Fibroblast of lung (primary cell): ENCODE measurements around the gene FBXO33. TPM values are rescaled to one million over a fixed set of nuclear protein-coding genes. Genes with fewer than 3 reads are reported as not detected.

Experiments used
- DNase-seq, 2 donors: peaks; one replicate each; pipeline versions ENCODE4 v3.0.0 to v3.0.0-alpha.2; 2010; ENCODE audit warnings: low read depth in 2 of 2
- H2AFZ ChIP-seq: 2 replicates; pipeline ENCODE4 v1.5.1; 2012; ENCODE audit warnings: low read length, control low read depth, inconsistent platforms
- H3K27ac ChIP-seq: 2 replicates; pipeline ENCODE4 v1.5.1; 2011; ENCODE audit warnings: low read length, control low read depth; ENCODE audit not compliant: insufficient read depth
- H3K27me3 ChIP-seq: 2 replicates; pipeline ENCODE4 v1.5.1; 2011; ENCODE audit warnings: mild to moderate bottlenecking, low read length; ENCODE audit not compliant: control insufficient read depth, insufficient read depth
- H3K36me3 ChIP-seq: 2 replicates; pipeline ENCODE4 v1.5.1; 2011; ENCODE audit warnings: low read length; ENCODE audit not compliant: control insufficient read depth, insufficient read depth
- H3K4me1 ChIP-seq: 2 replicates; pipeline ENCODE4 v1.5.1; 2011; ENCODE audit warnings: low read length; ENCODE audit not compliant: control insufficient read depth, insufficient read depth; ENCODE audit errors: extremely low read depth
- H3K4me2 ChIP-seq: 2 replicates; pipeline ENCODE4 v1.5.1; 2011; ENCODE audit warnings: low read length, control low read depth; ENCODE audit not compliant: insufficient read depth; ENCODE audit errors: extremely low read depth
- H3K4me3 ChIP-seq, 4 experiments: fragments of 200-600 bp in 1 of 4; sonication (generic) in 1 of 4; replicated peaks in 1 of 4; 2 replicates each; pipeline ENCODE4 v1.5.1; 2011 to 2016; ENCODE audit warnings: low read length in 4 of 4, low read depth in 3 of 4, mild to moderate bottlenecking in 3 of 4, control low read depth in 2 of 4, inconsistent platforms in 1 of 4, mixed read lengths in 1 of 4; ENCODE audit not compliant: insufficient read depth in 1 of 4; ENCODE audit errors: control extremely low read depth in 1 of 4
- H3K79me2 ChIP-seq: 2 replicates; pipeline ENCODE4 v1.5.1; 2012; ENCODE audit warnings: mild to moderate bottlenecking, low read length, inconsistent platforms; ENCODE audit not compliant: control insufficient read depth, insufficient read depth
- H3K9ac ChIP-seq: 2 replicates; pipeline ENCODE4 v1.5.1; 2011; ENCODE audit warnings: mild to moderate bottlenecking, low read length, control low read depth; ENCODE audit not compliant: insufficient read depth
- H3K9me3 ChIP-seq: 2 replicates; pipeline ENCODE4 v1.5.1; 2012; ENCODE audit warnings: low read depth, low read length; ENCODE audit not compliant: control insufficient read depth, insufficient read depth
- H4K20me1 ChIP-seq: 2 replicates; pipeline ENCODE4 v1.5.1; 2011; ENCODE audit warnings: low read length; ENCODE audit not compliant: control insufficient read depth, insufficient read depth; ENCODE audit errors: extremely low read depth
- EZH2 ChIP-seq: IDR thresholded peaks from 2 replicates; pipeline ENCODE4 v1.5.1; 2012; ENCODE audit warnings: low read length, control low read depth, mild to moderate bottlenecking; ENCODE audit errors: missing control alignments
- polyA plus RNA-seq, 2 donors: library from polyadenylated mRNA; depleted of rRNA in 1 of 2; stranded (reverse) in 1 of 2; unstranded in 1 of 2; fragments of >200 nt; gene quantifications; 2 replicates each; pipeline ENCODE4 v1.2.1, GENCODE V29; 2011 to 2012; ENCODE audit warnings: missing spikeins in 1 of 2
- total RNA-seq: library from RNA; depleted of rRNA; stranded (reverse); fragments of >200 nt; gene quantifications from 2 replicates; pipeline ENCODE4 v1.2.1, GENCODE V29; 2014
- TF ChIP-seq, protein P1 (sequence below), 2 donors: IDR thresholded peaks in 1 of 2; conservative IDR thresholded peaks in 1 of 2; 1 replicate in 1 of 2; 2 replicates in 1 of 2; pipeline ENCODE4 v1.5.1; 2011 to 2012; ENCODE audit warnings: low read length in 2 of 2, control low read depth in 1 of 2, inconsistent platforms in 1 of 2, low read depth in 1 of 2, mild to moderate bottlenecking in 1 of 2

Gene FBXO33
- total and polyA plus RNA-seq, 2 donors (not counting 1 experiment from before 2014, with no cell fraction given), result 12.6 to 16.3 TPM

GRCh38 chr14:39469094-39469710 lies 37.0 kb upstream of the FBXO33 start:
- Histone ChIP-seq H3K9me3 (no peaks in the 10 kb centered on the region), H2AFZ (no peak overlapping the region), H3K4me3 (no peak overlapping the region), H3K36me3 (no peaks in the 10 kb centered on the region), H3K79me2 (no peaks in the 10 kb centered on the region), H3K27me3 (no peaks in the 10 kb centered on the region), H4K20me1 (no peaks in the 10 kb centered on the region), H3K4me2 (no peak overlapping the region), H3K9ac (no peak overlapping the region), H3K4me1 (no peaks in the 10 kb centered on the region), H3K27ac (no peak overlapping the region)
- DNase-seq, result peak in 1 of 2 donors; percentile 23
- TF ChIP-seq, protein P1, sequence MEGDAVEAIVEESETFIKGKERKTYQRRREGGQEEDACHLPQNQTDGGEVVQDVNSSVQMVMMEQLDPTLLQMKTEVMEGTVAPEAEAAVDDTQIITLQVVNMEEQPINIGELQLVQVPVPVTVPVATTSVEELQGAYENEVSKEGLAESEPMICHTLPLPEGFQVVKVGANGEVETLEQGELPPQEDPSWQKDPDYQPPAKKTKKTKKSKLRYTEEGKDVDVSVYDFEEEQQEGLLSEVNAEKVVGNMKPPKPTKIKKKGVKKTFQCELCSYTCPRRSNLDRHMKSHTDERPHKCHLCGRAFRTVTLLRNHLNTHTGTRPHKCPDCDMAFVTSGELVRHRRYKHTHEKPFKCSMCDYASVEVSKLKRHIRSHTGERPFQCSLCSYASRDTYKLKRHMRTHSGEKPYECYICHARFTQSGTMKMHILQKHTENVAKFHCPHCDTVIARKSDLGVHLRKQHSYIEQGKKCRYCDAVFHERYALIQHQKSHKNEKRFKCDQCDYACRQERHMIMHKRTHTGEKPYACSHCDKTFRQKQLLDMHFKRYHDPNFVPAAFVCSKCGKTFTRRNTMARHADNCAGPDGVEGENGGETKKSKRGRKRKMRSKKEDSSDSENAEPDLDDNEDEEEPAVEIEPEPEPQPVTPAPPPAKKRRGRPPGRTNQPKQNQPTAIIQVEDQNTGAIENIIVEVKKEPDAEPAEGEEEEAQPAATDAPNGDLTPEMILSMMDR (conservative IDR thresholded peaks at IDR 0.05 in 1 of 2, IDR thresholded peaks at IDR 0.05 in 1 of 2; ENCODE audit: low read depth in 1 of 2, low read length in 2 of 2), result peak in 1 of 2 donors; percentile 25
- no peak for TF ChIP-seq EZH2

- H3K36me3 ChIP-seq, result no peaks in the 10 kb centered on the region
- no peaks in the 10 kb centered on the region for H3K9me3 ChIP-seq
- no peaks in the 10 kb centered on the region for H3K4me1 ChIP-seq
- no peaks in the 10 kb centered on the region for H4K20me1 ChIP-seq
- peak; percentile 32 to 36 for DNase-seq
- no peaks in the 10 kb centered on the region for H3K79me2 ChIP-seq
- H3K9ac ChIP-seq, result no peak overlapping the region
- no peak overlapping the region for H3K27ac ChIP-seq
- no peak overlapping the region for H3K4me3 ChIP-seq
- no peak overlapping the region for H2AFZ ChIP-seq
- TF ChIP-seq, protein P1 (conservative IDR thresholded peaks at IDR 0.05 in 1 of 2, IDR thresholded peaks at IDR 0.05 in 1 of 2; ENCODE audit: low read depth in 1 of 2, low read length in 2 of 2), result peak; percentile 13 to 32
- no peak for TF ChIP-seq EZH2
- H3K4me2 ChIP-seq, result no peak overlapping the region
- no peaks in the 10 kb centered on the region for H3K27me3 ChIP-seq
These were observed 35.8 kb upstream of the FBXO33 start for GRCh38 chr14:39467889-39468524.

DNA sequence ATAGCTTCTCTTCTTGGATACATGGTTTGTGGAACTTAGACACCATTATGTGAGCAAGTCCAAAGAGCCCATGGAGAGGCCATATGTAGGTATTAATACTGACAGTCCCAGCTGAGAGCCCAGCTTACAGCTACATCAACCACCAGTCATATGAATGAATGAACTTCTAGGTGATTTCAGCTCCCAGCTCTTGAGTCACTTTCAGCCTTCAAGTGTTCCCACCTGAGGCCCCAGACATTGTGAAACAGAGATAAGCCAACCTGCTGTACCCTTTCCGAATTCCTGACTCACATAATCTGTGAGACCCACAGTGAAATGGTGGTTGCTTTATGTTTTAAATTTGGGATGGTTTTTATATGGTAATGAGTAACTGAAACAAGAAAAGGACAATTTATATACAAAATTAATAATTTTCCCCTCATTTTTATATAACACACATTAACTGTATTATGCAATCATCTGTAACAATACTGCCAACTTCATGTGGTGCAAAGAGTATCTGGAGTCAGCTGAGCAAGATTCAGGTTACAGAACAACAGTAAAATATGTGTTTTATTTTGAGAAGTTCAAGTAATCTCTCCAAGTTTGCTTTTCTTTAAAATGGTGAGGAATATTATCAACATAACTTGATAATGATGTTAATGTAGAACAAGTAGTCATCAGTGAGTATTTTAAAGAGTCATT lies 27.7 kb upstream of the FBXO33 start:
- H3K79me2 ChIP-seq, result no peaks in the 10 kb centered on the region
- DNase-seq, result peak in 1 of 2 donors; percentile 35
- TF ChIP-seq, protein P1 (conservative IDR thresholded peaks at IDR 0.05 in 1 of 2, IDR thresholded peaks at IDR 0.05 in 1 of 2; ENCODE audit: low read depth in 1 of 2, low read length in 2 of 2), result no peak
- TF ChIP-seq EZH2, result no peak

More for the DNA sequence above, 27.7 kb upstream of the FBXO33 start:
- no peak overlapping the region for H2AFZ ChIP-seq
- no peaks in the 10 kb centered on the region for H4K20me1 ChIP-seq
- H3K27me3 ChIP-seq, result peaks cover 3% of the 10 kb centered on the region
- no peaks in the 10 kb centered on the region for H3K4me1 ChIP-seq
- H3K27ac ChIP-seq, result no peak overlapping the region
- H3K9me3 ChIP-seq, result no peaks in the 10 kb centered on the region
- no peaks in the 10 kb centered on the region for H3K36me3 ChIP-seq
- H3K4me3 ChIP-seq, result no peak overlapping the region
- H3K9ac ChIP-seq, result no peak overlapping the region
- no peak overlapping the region for H3K4me2 ChIP-seq
